Heart left ventricle (tissue), 16 donors: ENCODE data around the gene SIAE. TPM values are rescaled to one million over a fixed set of nuclear protein-coding genes. Genes with fewer than 3 reads are reported as not detected.

Experiments used
- ATAC-seq, 4 donors: fragments of 200-7000 bp; cut with Tn5 transposase; one replicate each; pipeline ENCODE4 v1.9.1; 2020 to 2022; ENCODE audit warnings: moderate library complexity in 4 of 4, mild to moderate bottlenecking in 3 of 4, moderate number of reproducible peaks in 1 of 4
- DNase-seq, 5 donors: peaks; one replicate each; pipeline ENCODE4 v3.0.0-alpha.2; 2020
- H3K27ac ChIP-seq, 12 donors: fragments of 200-600 bp; sonication (generic) in 4 of 12; one replicate each; pipeline versions ENCODE4 v1.5.0 to v1.8.0; 2016 to 2022; ENCODE audit warnings: mild to moderate bottlenecking in 2 of 12
- H3K27me3 ChIP-seq, 9 donors: fragments of 200-600 bp; sonication (generic) in 2 of 9; one replicate each; pipeline versions ENCODE4 v1.5.1 to v1.8.0; 2016 to 2022; ENCODE audit warnings: mild to moderate bottlenecking in 3 of 9
- H3K36me3 ChIP-seq, 9 donors: fragments of 200-600 bp; sonication (generic) in 2 of 9; one replicate each; pipeline versions ENCODE4 v1.5.0 to v1.8.0; 2018 to 2022; ENCODE audit warnings: mild to moderate bottlenecking in 2 of 9
- H3K4me1 ChIP-seq, 12 donors: fragments of 200-600 bp; sonication (generic) in 4 of 12; one replicate each; pipeline versions ENCODE4 v1.5.0 to v1.8.0; 2016 to 2022; ENCODE audit warnings: mild to moderate bottlenecking in 3 of 12
- H3K4me3 ChIP-seq, 12 donors: fragments of 200-600 bp; sonication (generic) in 4 of 12; one replicate each; pipeline versions ENCODE4 v1.5.0 to v1.8.0; 2017 to 2022; ENCODE audit warnings: mild to moderate bottlenecking in 9 of 12, moderate library complexity in 4 of 12
- H3K9me3 ChIP-seq, 12 donors: fragments of 200-600 bp; sonication (generic) in 4 of 12; one replicate each; pipeline versions ENCODE4 v1.5.0 to v1.8.0; 2016 to 2022; ENCODE audit warnings: mild to moderate bottlenecking in 1 of 12
- POLR2A ChIP-seq, 2 donors: fragments of 450-650 bp; IDR thresholded peaks; one replicate each; pipeline ENCODE4 v1.6.1; 2017; ENCODE audit warnings: antibody characterized with exemption in 2 of 2, mild to moderate bottlenecking in 2 of 2, moderate library complexity in 2 of 2
- WGBS, 4 donors: extraction: QIAGEN DNeasy Blood & Tissue Kit in 2 of 4; methylation state at CpG; one replicate each; pipeline versions ENCODE4 v1.1.5 to v1.1.7; 2013 to 2018; 5-methylcytosine and 5-hydroxymethylcytosine counted together
- intact Hi-C, 10 donors: fragments of 100-400 bp; cut with DNase I; formaldehyde crosslinking; loops; one replicate each; pipeline versions ENCODE4 v1.11.1 to v1.14.2; 2022
- polyA plus RNA-seq, 2 donors: library from polyadenylated mRNA; stranded (reverse); fragments of 200-250 nt; gene quantifications; one replicate each; pipeline ENCODE4 v1.2.3, GENCODE V29; 2013
- total RNA-seq, 9 donors: library from RNA; depleted of rRNA in 2 of 9; stranded (reverse); fragments of >200 nt in 2 of 9; fragmentation: NEBNext Ultra II Directional in 3 of 9; extraction: Animal tissue kit (Norgen Biotek cat#: 25700) in 3 of 9; gene quantifications; one replicate each; pipeline versions ENCODE4 v1.1.0 to v1.2.4, GENCODE V29; 2016 to 2023
- TF ChIP-seq, protein P1 (sequence below), 12 donors: fragments of 200-600 bp; sonication (generic) in 4 of 12; IDR thresholded peaks; one replicate each; pipeline versions ENCODE4 v1.5.0 to v1.8.0; 2018 to 2022; ENCODE audit warnings: antibody characterized with exemption in 12 of 12, mild to moderate bottlenecking in 5 of 12
- donor health status: ischemic (EF 13 %, LVEDD 7.1; RV severe dilation, severe dysfunction).
- donor health status: healthy with polysubstance abuse.
- donor health status: DM: no; HTN: yes; CAD: no.
- donor health status: DM: no; HTN: no; CAD: no.
- donor health status: ischemic (EF 25% LVEDD 6.9; RV normal size, moderate dysfunction).
- donor health status: ischemic (EF 25% LVEDD 5.7; RV mildly dilated, moderate dysfunction).
- donor health status: healthy.
- donor health status: DM: yes; HTN: yes; CAD: no.
- donor health status: ischemic (EF 35%, LVEDD 5.7; RV mildly dilated, moderate dysfunction).
- donor health status: nonischemic (EF 11% LVEDD 7.7; RV severe dilation, severe dysfunction).
- donor health status: DM: yes; HTN: yes; CAD: no.
- donor health status: PGD.
- donor health status: ischemic (EF 29% LVEDD 5.4; RV normal size, mild dysfunction).
- donor health status: nonischemic (EF 23%, LVEDD 6.1; RV moderate dilation, normal function).

Gene SIAE
- total and polyA plus RNA-seq, 11 donors: 24.2 to 87.8 (median 56.7) TPM

DNA sequence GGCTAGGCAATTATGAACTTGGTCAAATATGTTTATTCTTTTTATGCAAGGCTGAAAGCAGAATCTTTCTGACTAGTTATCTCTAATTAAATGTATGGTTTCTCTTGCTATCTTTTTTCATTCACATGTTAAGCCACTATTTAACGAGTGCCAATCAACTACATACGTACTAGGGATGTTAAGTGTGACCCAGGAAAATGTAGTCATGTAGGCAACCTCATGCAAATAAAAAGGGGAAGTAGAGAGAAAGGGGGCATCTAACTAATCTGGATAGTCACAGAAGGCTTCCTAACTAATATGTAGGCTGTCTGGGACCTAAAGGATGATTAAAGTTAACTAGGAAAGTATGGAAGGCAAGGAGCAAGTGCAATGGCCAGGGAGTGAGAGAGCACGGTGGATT, 27.4 kb downstream of the SIAE start:
- Histone ChIP-seq H3K27me3 (no peaks in the 10 kb centered on the region), H3K4me1 (peaks cover 0 to 12% (median 2%) of the 10 kb centered on the region in 12 donors), H3K36me3 (peaks cover 0 to 36% (median 10%) of the 10 kb centered on the region in 9 donors), H3K27ac (no peak overlapping the region), H3K4me3 (no peak overlapping the region), H3K9me3 (no peaks in the 10 kb centered on the region)
- 84 to 89% (median 86%) methylated on average over 3 of the region's 3 CpGs for WGBS, 4 donors
- no peak for ATAC-seq
- no peak for DNase-seq
- intact Hi-C loops: loop anchor here in 4 of 10 donors (5.0 kb wide), 2 partner anchors 186 to 191 kb away; no protein-coding TSS in a partner anchor
- TF ChIP-seq POLR2A (IDR thresholded peaks at IDR 0.05): no peak
- TF ChIP-seq, protein P1, sequence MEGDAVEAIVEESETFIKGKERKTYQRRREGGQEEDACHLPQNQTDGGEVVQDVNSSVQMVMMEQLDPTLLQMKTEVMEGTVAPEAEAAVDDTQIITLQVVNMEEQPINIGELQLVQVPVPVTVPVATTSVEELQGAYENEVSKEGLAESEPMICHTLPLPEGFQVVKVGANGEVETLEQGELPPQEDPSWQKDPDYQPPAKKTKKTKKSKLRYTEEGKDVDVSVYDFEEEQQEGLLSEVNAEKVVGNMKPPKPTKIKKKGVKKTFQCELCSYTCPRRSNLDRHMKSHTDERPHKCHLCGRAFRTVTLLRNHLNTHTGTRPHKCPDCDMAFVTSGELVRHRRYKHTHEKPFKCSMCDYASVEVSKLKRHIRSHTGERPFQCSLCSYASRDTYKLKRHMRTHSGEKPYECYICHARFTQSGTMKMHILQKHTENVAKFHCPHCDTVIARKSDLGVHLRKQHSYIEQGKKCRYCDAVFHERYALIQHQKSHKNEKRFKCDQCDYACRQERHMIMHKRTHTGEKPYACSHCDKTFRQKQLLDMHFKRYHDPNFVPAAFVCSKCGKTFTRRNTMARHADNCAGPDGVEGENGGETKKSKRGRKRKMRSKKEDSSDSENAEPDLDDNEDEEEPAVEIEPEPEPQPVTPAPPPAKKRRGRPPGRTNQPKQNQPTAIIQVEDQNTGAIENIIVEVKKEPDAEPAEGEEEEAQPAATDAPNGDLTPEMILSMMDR (IDR thresholded peaks at IDR 0.05): no peak

DNA sequence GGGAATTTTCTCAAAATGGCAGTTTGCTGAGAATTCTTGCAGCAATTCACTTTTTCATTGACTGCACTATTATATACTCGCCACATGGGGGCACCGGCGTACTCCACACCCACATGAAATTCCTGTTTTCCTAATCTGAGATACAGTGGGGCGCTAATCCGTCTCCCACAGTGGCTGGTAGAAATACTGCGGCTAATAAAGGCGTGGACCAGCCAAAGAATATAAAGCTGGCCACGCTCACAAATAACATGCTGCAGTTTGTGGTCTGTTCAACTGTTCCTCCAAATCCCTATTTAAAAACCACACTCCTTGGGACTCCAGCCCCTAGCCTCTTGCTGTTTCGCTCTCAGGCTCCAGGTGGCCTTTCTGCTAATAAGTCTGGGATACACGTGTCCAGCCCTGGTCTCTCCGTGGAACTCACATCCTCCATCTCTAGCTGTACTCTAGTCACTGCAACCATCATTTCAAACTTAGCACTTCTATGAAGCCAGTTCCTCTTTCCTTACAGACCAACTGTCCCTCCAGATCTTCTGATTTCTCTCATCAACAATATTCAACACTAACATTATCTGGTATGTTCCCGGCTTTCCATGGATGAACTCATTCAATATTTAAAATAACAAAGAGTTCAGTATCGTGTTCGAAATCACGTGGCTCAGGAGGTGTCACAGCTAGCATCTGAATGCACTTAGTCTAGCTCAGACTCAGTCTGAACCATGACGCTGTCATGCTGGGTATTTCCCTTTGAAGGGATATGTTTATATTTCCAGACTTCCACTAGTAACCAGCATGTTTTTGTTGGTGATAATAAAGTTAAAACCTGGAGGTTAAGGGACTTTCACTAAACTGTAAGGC, 28.9 kb downstream of the SIAE start:
- H3K9me3 ChIP-seq: no peaks in the 10 kb centered on the region
- peak overlapping the region in 6 of 12 donors; percentile 0 to 40 (median 22) for H3K4me3 ChIP-seq
- H3K4me1 ChIP-seq: peaks cover 0 to 12% (median 2%) of the 10 kb centered on the region in 12 donors
- peak in 4 of 5 donors; percentile 33 to 45 (median 43) for DNase-seq
- TF ChIP-seq, protein P1 (IDR thresholded peaks at IDR 0.05): peak; percentile 65 to 88 (median 81)
- TF ChIP-seq POLR2A (IDR thresholded peaks at IDR 0.05): no peak
- H3K27ac ChIP-seq: peak overlapping the region in 1 of 12 donors; percentile 35
- intact Hi-C loops: loop anchor here (1.0 to 5.0 kb wide), 4 partner anchors 188 to 193 kb away; no protein-coding TSS in a partner anchor
- H3K36me3 ChIP-seq: peaks cover 0 to 27% (median 9%) of the 10 kb centered on the region in 9 donors
- H3K27me3 ChIP-seq: no peaks in the 10 kb centered on the region
- peak; percentile 58 to 88 (median 82) for ATAC-seq
- WGBS, 4 donors: 24 to 27% (median 26%) methylated on average over 16 of the region's 16 CpGs

DNA sequence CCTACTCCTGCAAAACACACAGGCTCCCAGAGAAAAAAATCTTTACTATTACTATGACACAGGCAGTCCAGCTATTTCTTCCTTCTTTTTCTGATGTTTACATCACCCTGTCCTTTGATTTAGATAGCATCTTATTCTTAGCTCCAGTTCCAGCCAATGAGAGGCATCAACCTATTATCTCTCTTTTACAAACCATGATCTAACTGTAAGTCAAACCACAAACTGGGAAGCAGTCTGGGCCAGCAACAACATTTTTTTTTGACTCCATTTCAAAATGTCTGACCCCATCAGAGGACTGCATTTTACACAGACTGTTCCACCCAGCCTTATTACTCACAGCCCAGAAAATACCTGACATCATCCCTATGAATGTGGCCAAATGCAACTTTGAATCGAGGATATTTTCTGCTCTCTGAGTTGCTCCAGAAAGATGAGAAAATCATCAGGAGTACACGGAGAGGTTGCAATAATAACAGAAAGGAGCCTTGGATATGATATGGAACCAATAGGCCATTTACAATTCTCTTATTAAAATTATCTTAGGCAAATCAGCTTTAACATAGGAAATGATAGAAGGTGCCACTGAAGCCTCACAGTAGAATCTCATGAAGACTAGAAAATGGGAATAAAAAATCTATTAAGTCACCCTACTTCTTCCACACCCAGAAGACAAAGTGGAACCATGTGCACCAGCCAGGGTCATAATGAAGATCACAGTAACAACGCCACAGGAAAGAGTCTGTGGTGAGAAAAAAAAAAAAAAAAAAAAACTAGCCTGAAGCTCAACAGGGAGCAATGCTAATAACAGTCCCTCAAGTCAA, 29.7 kb downstream of the SIAE start:
- ATAC-seq: peak; percentile 15 to 75 (median 68)
- H3K4me3 ChIP-seq: no peak overlapping the region
- no peaks in the 10 kb centered on the region for H3K9me3 ChIP-seq
- H3K27me3 ChIP-seq: no peaks in the 10 kb centered on the region
- no peak for DNase-seq
- intact Hi-C loops: loop anchor here in 6 of 10 donors (1.0 to 5.0 kb wide), 3 partner anchors 193 kb away; no protein-coding TSS in a partner anchor
- H3K27ac ChIP-seq: no peak overlapping the region
- peaks cover 0 to 12% (median 2%) of the 10 kb centered on the region in 12 donors for H3K4me1 ChIP-seq
- peaks cover 0 to 27% (median 13%) of the 10 kb centered on the region in 9 donors for H3K36me3 ChIP-seq
- 29 to 44% (median 37%) methylated on average over 3 of the region's 3 CpGs for WGBS, 4 donors
- no peak for TF ChIP-seq POLR2A (IDR thresholded peaks at IDR 0.05)
- TF ChIP-seq, protein P1 (IDR thresholded peaks at IDR 0.05): no peak
